GM23338 (cell line): Measurements from ENCODE around the gene PYGO2. TPM values are rescaled to one million over a fixed set of nuclear protein-coding genes. Genes with fewer than 3 reads are reported as not detected.
A peak's percentile ranks its signal among the peaks of the same experiment; 100 is the strongest.

Source experiments
- ATAC-seq: fragments of 200-7000 bp; cut with Tn5 transposase; 3 replicates; pipeline ENCODE4 v1.9.1; 2020
- DNase-seq: peaks from one replicate; pipeline ENCODE4 v3.0.0-alpha.2; 2015; ENCODE audit warnings: low spot score
- H2AFZ ChIP-seq: fragments of 200-600 bp; sonication (generic); 2 replicates; pipeline ENCODE4 v1.8.0; 2016; ENCODE audit warnings: antibody characterized with exemption, mild to moderate bottlenecking, moderate library complexity
- H3F3A ChIP-seq: fragments of 200-600 bp; sonication (generic); replicated peaks from 2 replicates; pipeline ENCODE4 v1.8.0; 2017; ENCODE audit warnings: antibody characterized with exemption, mixed run types, low read depth
- H3K27ac ChIP-seq: fragments of 200-600 bp; sonication (generic); 2 replicates; pipeline ENCODE4 v1.6.1; 2016; ENCODE audit warnings: low read depth
- H3K27me3 ChIP-seq: fragments of 200-600 bp; sonication (generic); 2 replicates; pipeline ENCODE4 v1.8.0; 2016; ENCODE audit warnings: mild to moderate bottlenecking, mixed run types, moderate library complexity; ENCODE audit not compliant: insufficient read depth
- H3K36me3 ChIP-seq: fragments of 200-600 bp; sonication (generic); 2 replicates; pipeline ENCODE4 v1.8.0; 2016; ENCODE audit warnings: mild to moderate bottlenecking; ENCODE audit not compliant: insufficient read depth
- H3K4me1 ChIP-seq: fragments of 200-600 bp; sonication (generic); 2 replicates; pipeline ENCODE4 v1.8.0; 2016; ENCODE audit warnings: mild to moderate bottlenecking, moderate library complexity; ENCODE audit not compliant: insufficient read depth
- H3K4me2 ChIP-seq: fragments of 200-600 bp; sonication (generic); 2 replicates; pipeline ENCODE4 v1.7.1; 2017; ENCODE audit warnings: mixed run types
- H3K4me3 ChIP-seq: fragments of 200-600 bp; sonication (generic); 2 replicates; pipeline ENCODE4 v1.6.1; 2016; ENCODE audit warnings: mixed run types
- H3K79me2 ChIP-seq: fragments of 200-600 bp; sonication (generic); replicated peaks from 2 replicates; pipeline ENCODE4 v1.8.0; 2017; ENCODE audit warnings: mild to moderate bottlenecking; ENCODE audit not compliant: insufficient read depth
- H3K9me2 ChIP-seq: fragments of 200-600 bp; sonication (generic); 2 replicates; pipeline ENCODE4 v1.8.0; 2017; ENCODE audit not compliant: insufficient read depth
- H4K20me1 ChIP-seq: fragments of 200-600 bp; sonication (generic); replicated peaks from 2 replicates; pipeline ENCODE4 v1.8.0; 2017; ENCODE audit warnings: mild to moderate bottlenecking; ENCODE audit not compliant: insufficient read depth
- H3K27ac Mint-ChIP-seq: 2 replicates; pipeline ENCODE4 v1.8.0; 2020; ENCODE audit warnings: inconsistent platforms, mild to moderate bottlenecking, moderate library complexity, mixed read lengths
- H3K27me3 Mint-ChIP-seq: 3 replicates; pipeline ENCODE4 v1.8.0; 2022; ENCODE audit warnings: low read depth, mild to moderate bottlenecking, moderate library complexity, mixed read lengths, inconsistent platforms; ENCODE audit not compliant: insufficient read depth, poor library complexity
- H3K36me3 Mint-ChIP-seq: 3 replicates; pipeline ENCODE4 v1.8.0; 2021; ENCODE audit warnings: low read depth, mild to moderate bottlenecking, inconsistent platforms, moderate library complexity, mixed read lengths
- H3K4me1 Mint-ChIP-seq: 3 replicates; pipeline ENCODE4 v1.8.0; 2020; ENCODE audit warnings: mild to moderate bottlenecking, inconsistent platforms, mixed read lengths
- H3K4me3 Mint-ChIP-seq: 3 replicates; pipeline ENCODE4 v1.8.0; 2021; ENCODE audit warnings: moderate library complexity, mild to moderate bottlenecking, inconsistent platforms, mixed read lengths
- H3K9me3 Mint-ChIP-seq: 3 replicates; pipeline ENCODE4 v1.8.0; 2020; ENCODE audit warnings: moderate library complexity, mild to moderate bottlenecking, inconsistent platforms, mixed read lengths
- CREB1 ChIP-seq: fragments of 250-450 bp; sonication (Bioruptor Pico); IDR thresholded peaks from 2 replicates; pipeline ENCODE4 v1.5.0; 2020; ENCODE audit warnings: low read depth, mild to moderate bottlenecking, moderate library complexity
- CTCF ChIP-seq, 2 experiments: fragments of 200-600 bp in 1 of 2; sonication (generic) in 1 of 2; conservative IDR thresholded peaks; 2 replicates each; pipeline versions ENCODE4 v1.5.1 to v1.6.1; 2016 to 2017; ENCODE audit warnings: antibody characterized with exemption in 2 of 2, low read depth in 2 of 2, mild to moderate bottlenecking in 2 of 2, moderate library complexity in 1 of 2
- ETS1 ChIP-seq: IDR thresholded peaks from 2 replicates; pipeline ENCODE4 v1.6.1; 2016; ENCODE audit warnings: antibody characterized with exemption
- EZH2 ChIP-seq: fragments of 200-600 bp; sonication (generic); IDR thresholded peaks from one replicate; pipeline ENCODE4 v1.8.0; 2017; ENCODE audit warnings: antibody characterized with exemption, mild to moderate bottlenecking, low read depth; ENCODE audit not compliant: unreplicated experiment
- JUNB ChIP-seq: IDR thresholded peaks from one replicate; pipeline ENCODE4 v1.6.1; 2016; ENCODE audit warnings: antibody characterized with exemption; ENCODE audit not compliant: unreplicated experiment
- NANOG ChIP-seq: IDR thresholded peaks from 2 replicates; pipeline ENCODE4 v1.6.1; 2016; ENCODE audit warnings: antibody characterized with exemption, borderline replicate concordance
- POLR2AphosphoS5 ChIP-seq: IDR thresholded peaks from 2 replicates; pipeline ENCODE4 v1.6.1; 2016; ENCODE audit warnings: antibody characterized with exemption, low read depth
- REST ChIP-seq: IDR thresholded peaks from one replicate; pipeline ENCODE4 v1.6.1; 2018; ENCODE audit warnings: antibody characterized with exemption; ENCODE audit not compliant: unreplicated experiment
- STAT1 ChIP-seq: IDR thresholded peaks from one replicate; pipeline ENCODE4 v1.6.1; 2016; ENCODE audit warnings: antibody characterized with exemption; ENCODE audit not compliant: unreplicated experiment
- ZNF114 ChIP-seq: fragments of 250-450 bp; sonication (Bioruptor Pico); IDR thresholded peaks from 2 replicates; pipeline ENCODE4 v1.5.0; 2020; ENCODE audit warnings: mild to moderate bottlenecking, moderate library complexity
- ZNF331 ChIP-seq: fragments of 250-450 bp; sonication (Bioruptor Pico); IDR thresholded peaks from 2 replicates; pipeline ENCODE4 v1.5.0; 2020; ENCODE audit warnings: low read depth, mild to moderate bottlenecking, moderate library complexity
- ZNF462 ChIP-seq: fragments of 250-450 bp; sonication (Bioruptor Pico); IDR thresholded peaks from 2 replicates; pipeline ENCODE4 v1.5.0; 2020; ENCODE audit warnings: mild to moderate bottlenecking, moderate library complexity
- polyA plus RNA-seq: library from polyadenylated mRNA; unstranded; fragments of >200 nt; fragmentation: Nextera tagmentation; extraction: Ambion mirVana; gene quantifications from 2 replicates; pipeline ENCODE4 v1.2.1, GENCODE V29; 2016
- total RNA-seq: library from RNA; depleted of rRNA; stranded (reverse); fragments of >200 nt; shearing (Covaris generic); gene quantifications from 2 replicates; pipeline ENCODE4 v1.2.3, GENCODE V29; 2014

PYGO2 gene
- total and polyA plus RNA-seq, 2 experiments from 2014 or later: 11.0 to 29.0 TPM

- TF ChIP-seq REST: peak; percentile 2
- no peak for TF ChIP-seq NANOG
- TF ChIP-seq JUNB: no peak
- no peak; the same call in 1 of the 2 replicates for TF ChIP-seq POLR2AphosphoS5
- TF ChIP-seq ZNF331 (CRISPR knock-in tag): no peak
- peak; percentile 67; the same call in 1 of the 2 replicates for TF ChIP-seq ETS1
These were observed 42.3 kb upstream of the PYGO2 start (continued) for GRCh38 chr1:155003766-155004351.

- Histone ChIP-seq H3K79me2 (peaks cover 40% of the 10 kb centered on the region), H2AFZ (no peak overlapping the region), H3K36me3 (no peaks in the 10 kb centered on the region), H3K4me3 (peak overlapping the region; percentile 96), H3K27me3 (no peaks in the 10 kb centered on the region), H4K20me1 (no peaks in the 10 kb centered on the region; the same call in 1 of the 2 replicates), H3F3A (peaks cover 16% of the 10 kb centered on the region), H3K4me2 (peak overlapping the region; percentile 96), H3K27ac (no peak overlapping the region), H3K4me1 (peaks cover 22% of the 10 kb centered on the region), H3K9me2 (no peaks in the 10 kb centered on the region)
- DNase-seq: peak; percentile 59
- H3K27me3 Mint-ChIP-seq: peaks cover 21% of the 10 kb centered on the region
- H3K4me3 Mint-ChIP-seq: peak overlapping the region; percentile 92
- peak overlapping the region; percentile 92 for H3K27ac Mint-ChIP-seq
- peaks cover 39% of the 10 kb centered on the region for H3K4me1 Mint-ChIP-seq
- ATAC-seq: no peak
- TF ChIP-seq POLR2AphosphoS5 (no peak), STAT1 (no peak), CREB1 (CRISPR knock-in tag) (no peak), EZH2 (no peak), CTCF (conservative IDR thresholded peaks at IDR 0.05; ENCODE audit: low read depth in 2 of 2) (no peak), ZNF114 (no peak), ZNF462 (CRISPR knock-in tag) (no peak)
- no peaks in the 10 kb centered on the region for H3K9me3 Mint-ChIP-seq
- peaks cover 4% of the 10 kb centered on the region; the same call in 1 of the 3 replicates for H3K36me3 Mint-ChIP-seq
These were observed 41.7 kb upstream of the PYGO2 start for GRCh38 chr1:155003227-155003765.
